ENCODE results near the gene TRIOBP. TPM values are rescaled to one million over a fixed set of nuclear protein-coding genes. Genes with fewer than 3 reads are reported as not detected.

TRIOBP gene
- total and polyA plus RNA-seq, 2 donors (not counting 3 experiments of a cell fraction or from before 2014, with no cell fraction given): 60.6 to 104 TPM

DNA sequence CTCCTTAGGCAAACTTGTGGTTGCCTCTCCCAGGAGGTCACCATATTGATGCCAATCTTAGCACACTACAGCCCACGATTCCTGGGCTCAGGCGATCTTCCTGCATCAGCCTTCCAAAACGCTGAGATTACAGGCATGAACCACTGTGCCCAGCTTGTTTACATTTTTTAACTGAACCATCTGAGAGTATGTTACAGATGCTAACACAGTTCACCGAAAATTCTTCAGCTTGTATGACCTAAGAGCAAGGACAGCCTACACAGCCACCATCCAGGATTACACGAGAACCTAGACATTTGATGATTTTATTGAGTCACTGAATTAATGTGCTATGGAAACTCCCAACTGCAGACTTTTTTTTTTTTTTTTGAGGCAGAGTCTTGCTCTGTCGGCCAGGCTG, 27.3 kb upstream of the TRIOBP start:
- dilution Hi-C loops (cut with MboI; ENCODE audit: extremely low pct_ligation_motif_present, low sequenced_read_pairs) (no loop called here), intact Hi-C loops (cut with micrococcal nuclease) (no loop called here)
- no peaks in the 10 kb centered on the region for H3K27me3 ChIP-seq (ENCODE audit: control insufficient read depth in 2 of 2, insufficient read depth in 2 of 2, low read length in 2 of 2)
- peaks cover 0 to 10% of the 10 kb centered on the region in 2 experiments for H3K36me3 ChIP-seq (ENCODE audit: control insufficient read depth in 2 of 2, extremely low read depth in 1 of 2, insufficient read depth in 2 of 2, low read length in 2 of 2)
- no TSS peak for BruUV-seq (replicated peaks)
- no peaks in the 10 kb centered on the region for H3K9me1 ChIP-seq (replicated peaks; ENCODE audit: control insufficient read depth, extremely low read depth, insufficient read depth, low read length)
- ChIA-PET CTCF (interaction anchor here (0.9 to 3.7 kb wide), 2 partner anchors 8 to 26 kb away, joined by 4 to 20 read pairs; no protein-coding TSS in a partner anchor), POLR2A (no interaction called here)
- TF ChIP-seq, protein P1, sequence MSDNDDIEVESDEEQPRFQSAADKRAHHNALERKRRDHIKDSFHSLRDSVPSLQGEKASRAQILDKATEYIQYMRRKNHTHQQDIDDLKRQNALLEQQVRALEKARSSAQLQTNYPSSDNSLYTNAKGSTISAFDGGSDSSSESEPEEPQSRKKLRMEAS (IDR thresholded peaks at IDR 0.05; ENCODE audit: insufficient read depth, insufficient read length): no peak
- TF ChIP-seq POLR2A (IDR thresholded peaks at IDR 0.05; ENCODE audit: low read depth, low read length) (no peak), GATA2 (IDR thresholded peaks at IDR 0.05; ENCODE audit: insufficient read depth, insufficient read length, low read depth, low read length) (no peak), POLR2AphosphoS5 (IDR thresholded peaks at IDR 0.05; ENCODE audit: insufficient read depth, low read depth, low read length) (no peak), MYC (IDR thresholded peaks at IDR 0.05; ENCODE audit: low read depth, low read length) (no peak), JUN (IDR thresholded peaks at IDR 0.05; ENCODE audit: borderline replicate concordance, insufficient read depth, insufficient read length, low read depth) (no peak), FOS (IDR thresholded peaks at IDR 0.05; ENCODE audit: borderline replicate concordance, insufficient read depth, low read length) (no peak), EZH2 (IDR thresholded peaks at IDR 0.05; ENCODE audit: borderline replicate concordance, low read depth, low read length, severe bottlenecking) (no peak)
- TF ChIP-seq, protein P2, sequence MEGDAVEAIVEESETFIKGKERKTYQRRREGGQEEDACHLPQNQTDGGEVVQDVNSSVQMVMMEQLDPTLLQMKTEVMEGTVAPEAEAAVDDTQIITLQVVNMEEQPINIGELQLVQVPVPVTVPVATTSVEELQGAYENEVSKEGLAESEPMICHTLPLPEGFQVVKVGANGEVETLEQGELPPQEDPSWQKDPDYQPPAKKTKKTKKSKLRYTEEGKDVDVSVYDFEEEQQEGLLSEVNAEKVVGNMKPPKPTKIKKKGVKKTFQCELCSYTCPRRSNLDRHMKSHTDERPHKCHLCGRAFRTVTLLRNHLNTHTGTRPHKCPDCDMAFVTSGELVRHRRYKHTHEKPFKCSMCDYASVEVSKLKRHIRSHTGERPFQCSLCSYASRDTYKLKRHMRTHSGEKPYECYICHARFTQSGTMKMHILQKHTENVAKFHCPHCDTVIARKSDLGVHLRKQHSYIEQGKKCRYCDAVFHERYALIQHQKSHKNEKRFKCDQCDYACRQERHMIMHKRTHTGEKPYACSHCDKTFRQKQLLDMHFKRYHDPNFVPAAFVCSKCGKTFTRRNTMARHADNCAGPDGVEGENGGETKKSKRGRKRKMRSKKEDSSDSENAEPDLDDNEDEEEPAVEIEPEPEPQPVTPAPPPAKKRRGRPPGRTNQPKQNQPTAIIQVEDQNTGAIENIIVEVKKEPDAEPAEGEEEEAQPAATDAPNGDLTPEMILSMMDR (IDR thresholded peaks at IDR 0.05; ENCODE audit: extremely low read depth in 1 of 2, insufficient read depth in 1 of 2, low read depth in 1 of 2, low read length in 2 of 2): no peak
- no peaks in the 10 kb centered on the region for H3K9me3 ChIP-seq (replicated peaks; ENCODE audit: control insufficient read depth, insufficient read depth, low read length)
- FAIRE-seq: no peak
- no peaks in the 10 kb centered on the region for H4K20me1 ChIP-seq (replicated peaks; ENCODE audit: control insufficient read depth, extremely low read depth, insufficient read depth, low read length)
- no peak overlapping the region for H3K27ac ChIP-seq (ENCODE audit: insufficient read depth, low read depth, low read length)
- no peak overlapping the region for H3K4me3 ChIP-seq (replicated peaks in 1 of 3; ENCODE audit: insufficient read depth in 1 of 3, low read depth in 1 of 3, low read length in 3 of 3)
- no peak overlapping the region for H3K9ac ChIP-seq (replicated peaks; ENCODE audit: extremely low read depth, insufficient read depth, low read length)
- H3K79me2 ChIP-seq (ENCODE audit: control insufficient read depth, insufficient read depth, low read length): no peaks in the 10 kb centered on the region
- DNase-seq (ENCODE audit: low read depth, low spot score): no peak
- H2AFZ ChIP-seq (ENCODE audit: low read depth, low read length): no peak overlapping the region
- H3K4me1 ChIP-seq (ENCODE audit: control insufficient read depth, extremely low read depth, insufficient read depth, low read length): no peaks in the 10 kb centered on the region
- H3K4me2 ChIP-seq (ENCODE audit: insufficient read depth, low read length): no peak overlapping the region

Data from endothelial cell of umbilical vein (primary cell).